SK-N-MC (cell line): ENCODE results near the gene CRMP1.

ENCODE experiments used
- EZH2 ChIP-seq: fragments of 200-600 bp; sonication (generic); IDR thresholded peaks from one replicate; pipeline ENCODE4 v1.6.1; 2017; ENCODE audit warnings: antibody characterized with exemption
- FOXP2 ChIP-seq: optimal IDR thresholded peaks from 2 replicates; pipeline ENCODE3; 2011; ENCODE audit warnings: mild to moderate bottlenecking, moderate library complexity; ENCODE audit not compliant: insufficient read depth; ENCODE audit errors: extremely low read length, control extremely low read depth
- POLR2AphosphoS5 ChIP-seq: IDR thresholded peaks from 2 replicates; pipeline ENCODE4 v1.6.1; 2012; ENCODE audit warnings: mild to moderate bottlenecking, low read depth, low read length, borderline replicate concordance

- TF ChIP-seq POLR2AphosphoS5: no peak
- TF ChIP-seq FOXP2: no peak
- no peak for TF ChIP-seq EZH2
Measured at GRCh38 chr4:5919044-5919443, 26.2 kb upstream of the CRMP1 start.
